SKM-1 (cell line): ENCODE results near the gene NEDD4.
"Not testable (repeated sequence)": the region's sequence is repeated elsewhere in the genome, so short reads cannot be mapped to it uniquely, and the experiment has no call there.

Experiments used
- DNase-seq: peaks from one replicate; lab custom pipeline; 2025; ENCODE audit not compliant: unreplicated experiment; lab: John Stamatoyannopoulos, UW

The NEDD4 gene

GRCh38 chr15:55959744-55960447 is 33.5 kb downstream of the NEDD4 start:
- DNase-seq: no peak

GRCh38 chr15:55958349-55958748 is 35.1 kb downstream of the NEDD4 start:
- DNase-seq: no peak

DNA sequence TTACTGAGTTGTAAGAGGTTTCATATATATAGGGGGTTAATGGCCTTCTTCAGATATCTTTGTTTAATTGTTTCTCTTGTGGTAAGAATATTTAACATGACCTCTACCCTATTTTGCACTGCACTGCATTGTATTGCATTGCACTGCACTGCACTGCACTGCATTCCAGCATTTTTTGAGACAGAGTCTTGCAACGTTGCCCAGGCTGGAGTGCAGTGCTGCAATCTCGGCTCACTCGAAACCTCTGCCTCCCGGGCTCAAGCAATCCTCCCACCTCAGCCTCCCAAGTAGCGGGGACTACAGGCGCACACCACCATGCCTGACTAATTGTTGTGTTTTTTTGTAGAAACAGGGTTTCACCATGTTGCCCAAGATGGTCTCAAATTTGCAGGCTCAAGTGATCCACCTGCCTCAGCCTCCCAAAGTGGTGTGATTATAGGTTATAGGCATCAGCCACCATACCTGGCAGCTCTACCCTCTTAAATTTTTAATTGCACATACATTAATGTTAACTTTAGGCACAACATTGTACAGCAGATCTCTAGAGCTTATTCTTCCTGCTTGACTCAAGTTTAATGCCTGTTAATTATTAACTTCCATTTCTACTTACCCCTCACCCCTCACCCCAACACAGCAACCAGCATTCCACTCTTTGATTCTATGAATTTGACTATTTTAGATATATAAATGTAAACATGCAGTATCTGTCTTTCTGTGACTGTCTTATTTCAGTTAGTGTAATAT is 38.4 kb downstream of the NEDD4 start:
- DNase-seq: no peak

- not testable (repeated sequence) for DNase-seq
These were observed 40.7 kb downstream of the NEDD4 start for GRCh38 chr15:55952501-55953274.

DNA sequence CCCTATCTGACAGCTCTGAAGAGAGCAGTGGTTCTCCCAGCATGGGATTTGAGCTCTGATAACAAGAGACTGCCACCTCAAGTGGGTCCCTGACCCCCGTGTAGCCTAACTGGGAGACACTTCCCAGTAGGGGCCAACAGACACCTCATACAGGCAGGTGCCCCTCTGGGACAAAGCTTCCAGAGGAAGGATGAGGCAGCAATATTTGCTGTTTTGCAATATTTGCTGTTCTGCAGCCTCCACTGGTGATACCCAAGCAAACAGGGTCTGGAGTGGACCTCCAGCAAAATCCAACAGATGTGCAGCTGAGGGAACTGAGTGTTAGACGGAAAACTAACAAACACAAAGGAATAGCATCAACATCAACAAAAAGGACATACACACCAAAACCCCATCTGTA is 48.8 kb downstream of the NEDD4 start:
- DNase-seq: not testable (repeated sequence)

GRCh38 chr15:55942332-55942731 is 51.1 kb downstream of the NEDD4 start:
- peak; percentile 89 for DNase-seq

DNA sequence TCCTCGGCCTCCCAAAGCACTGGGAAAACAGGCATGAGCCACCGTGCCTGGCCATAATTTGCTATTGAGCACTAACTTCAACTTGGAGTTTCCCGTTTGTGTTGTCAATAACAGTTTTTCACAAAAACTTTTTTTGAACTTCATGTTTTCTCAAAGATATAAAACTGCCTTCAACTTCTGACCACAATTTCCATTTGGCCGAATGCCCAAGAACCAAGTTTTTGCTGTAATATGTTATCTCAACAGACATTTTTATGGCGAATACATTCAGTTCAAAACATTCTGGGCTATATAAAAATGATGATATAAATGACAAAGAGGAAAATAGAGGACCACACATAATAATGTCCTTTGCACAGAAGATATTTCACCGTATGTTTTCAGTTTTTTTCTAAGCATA is 56.4 kb downstream of the NEDD4 start:
- no peak for DNase-seq

DNA sequence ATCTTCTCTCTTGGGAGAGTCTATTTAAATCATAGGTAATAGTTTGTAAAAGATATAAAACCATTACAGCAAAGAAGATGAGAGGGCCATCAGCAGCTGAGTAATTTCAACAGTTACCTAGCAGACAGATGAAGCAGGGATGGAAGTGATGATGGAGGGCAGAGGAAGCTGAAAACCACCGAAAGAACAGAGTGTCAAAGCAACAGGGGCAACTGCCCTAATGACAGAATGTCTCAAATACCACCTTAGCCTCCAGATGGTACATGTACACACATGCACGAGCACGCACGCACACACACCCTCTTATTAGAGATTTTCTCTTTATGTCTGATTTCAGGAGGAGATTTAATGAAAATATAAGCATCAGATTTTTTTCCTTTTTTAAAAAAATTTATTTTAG is 64.5 kb downstream of the NEDD4 start:
- no peak for DNase-seq

- DNase-seq: no peak
These were observed 71.7 kb downstream of the NEDD4 start for GRCh38 chr15:55921744-55922143.

DNA sequence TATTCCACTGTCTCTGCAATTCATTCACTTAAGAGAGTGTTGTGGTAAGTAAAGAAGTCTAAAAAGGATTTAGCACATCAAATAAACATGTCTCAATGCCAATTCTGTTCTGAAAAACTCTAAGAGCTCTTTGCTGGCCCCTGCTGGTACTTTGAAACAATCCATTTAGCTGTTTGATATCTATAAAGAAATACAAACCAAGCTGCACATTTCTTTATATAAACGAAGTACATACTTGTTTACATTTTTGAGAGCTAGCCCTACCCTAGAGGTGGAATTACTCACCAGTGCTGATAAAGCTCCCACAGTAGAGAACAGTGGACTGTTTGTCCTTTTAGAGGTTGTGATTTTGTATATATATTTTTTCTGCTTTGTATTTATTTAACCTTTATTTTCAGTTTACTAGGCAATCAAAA is 75.5 kb downstream of the NEDD4 start:
- no peak for DNase-seq

DNA sequence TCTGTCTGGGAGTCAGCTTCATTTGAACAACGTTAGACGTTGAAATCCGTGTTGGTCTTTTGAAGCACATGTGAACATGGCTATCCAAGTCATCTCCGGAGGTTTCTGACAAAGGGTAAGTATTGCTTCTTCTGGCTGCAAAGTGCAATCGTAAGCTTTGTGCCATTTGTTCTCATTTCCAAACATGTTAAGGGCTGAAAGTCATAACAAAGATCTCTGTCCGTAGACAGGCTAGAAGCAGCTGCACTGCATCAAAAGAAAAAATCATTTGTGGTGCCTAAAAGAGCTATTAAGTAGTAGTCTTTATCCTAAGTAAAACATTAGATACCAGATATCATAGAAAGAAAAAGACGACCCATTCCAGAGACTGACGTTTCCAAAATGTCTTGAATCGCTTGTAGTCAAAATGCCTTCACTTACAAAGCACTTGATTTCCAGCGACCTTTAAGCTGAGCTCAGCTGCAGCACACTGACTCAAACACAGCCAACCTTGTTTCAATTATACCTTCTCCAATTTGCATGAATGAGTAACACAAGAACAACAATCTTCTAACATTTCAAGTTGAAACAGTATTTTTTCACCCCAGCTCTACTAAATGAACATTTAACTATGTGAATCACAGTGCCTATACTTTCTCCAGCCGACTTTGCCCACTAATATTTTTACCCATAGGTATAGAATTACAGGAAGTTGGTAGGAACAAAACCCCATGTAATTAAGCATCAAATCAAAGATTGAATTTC is 76.6 kb downstream of the NEDD4 start:
- no peak for DNase-seq

GRCh38 chr15:55915876-55916567 is 77.4 kb downstream of the NEDD4 start:
- no peak for DNase-seq

DNA sequence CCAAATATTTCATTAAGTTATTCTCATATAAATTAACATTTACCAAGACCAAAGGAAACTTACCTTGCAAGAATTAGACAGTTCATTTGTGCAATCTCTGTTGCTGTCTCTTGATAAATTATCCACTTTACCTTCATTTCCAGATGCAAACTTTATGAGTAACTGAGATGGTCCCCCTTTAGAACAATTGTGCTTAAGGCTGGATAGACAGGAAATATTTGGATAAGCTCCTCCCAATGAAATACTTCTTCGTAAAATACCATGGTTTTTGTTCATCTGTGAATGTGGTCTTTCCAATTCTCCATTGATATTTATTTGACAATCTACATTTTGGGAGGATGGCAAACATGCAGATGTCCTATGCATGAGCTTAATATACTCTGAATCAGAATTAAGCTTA is 78.2 kb downstream of the NEDD4 start:
- no peak for DNase-seq

- DNase-seq: no peak
These were observed 79.0 kb downstream of the NEDD4 start for GRCh38 chr15:55914446-55914845.

- DNase-seq: no peak
These were observed 80.4 kb downstream of the NEDD4 start for GRCh38 chr15:55912982-55913381.

DNA sequence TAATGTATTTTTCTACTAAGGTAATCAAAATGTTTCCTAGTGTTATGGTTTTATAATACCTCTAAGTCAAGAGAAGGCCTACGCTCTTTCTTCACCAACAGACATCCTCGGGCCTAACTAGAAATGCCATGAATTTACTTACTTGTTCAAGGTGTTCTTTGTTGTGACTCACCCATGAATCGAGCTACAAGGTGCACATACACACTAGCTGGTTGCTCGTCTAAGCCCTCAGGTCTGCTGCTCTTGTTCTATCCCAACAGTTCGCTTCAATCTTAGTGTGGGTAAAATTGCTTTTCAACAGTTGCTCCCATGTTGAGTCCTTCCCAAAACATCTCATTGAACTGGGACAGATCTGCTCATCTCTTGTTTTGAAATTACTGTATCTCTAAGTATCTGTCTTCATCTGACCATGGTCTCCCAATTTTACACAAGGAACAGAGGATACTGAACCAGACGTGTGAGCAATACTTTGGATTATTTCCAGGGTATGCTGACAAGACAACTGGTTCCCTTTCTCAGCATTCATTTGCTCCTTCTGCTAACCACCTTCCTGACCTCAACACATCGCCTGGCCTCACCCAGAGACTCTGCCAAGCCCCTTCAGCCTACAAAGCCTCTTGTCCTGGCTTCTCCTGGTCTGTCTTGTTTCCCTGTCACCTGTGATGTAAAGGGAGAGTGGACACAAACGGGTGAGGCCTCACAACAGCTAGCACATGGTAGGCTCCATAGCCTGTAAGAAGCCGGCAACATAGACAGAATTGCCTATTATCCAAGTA is 84.2 kb downstream of the NEDD4 start:
- no peak for DNase-seq

DNA sequence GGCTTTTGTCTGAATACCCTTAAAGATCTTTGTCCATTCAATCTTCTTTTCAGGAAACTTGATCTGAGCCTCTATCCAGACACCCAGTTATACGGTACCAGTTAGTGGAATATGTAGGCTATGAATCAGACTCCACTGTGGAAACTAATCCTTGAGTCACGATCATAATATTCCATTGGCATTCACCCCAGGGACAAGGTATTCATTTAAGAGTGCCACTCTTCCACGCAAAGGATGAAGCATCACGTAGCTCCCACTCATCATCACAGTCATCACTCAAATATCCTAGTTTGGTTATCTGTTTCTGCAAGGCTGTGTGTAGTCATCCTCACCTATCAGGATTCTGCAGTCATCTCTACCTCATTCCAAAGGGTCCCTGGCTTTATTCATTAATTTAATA is 85.6 kb downstream of the NEDD4 start:
- DNase-seq: no peak

DNA sequence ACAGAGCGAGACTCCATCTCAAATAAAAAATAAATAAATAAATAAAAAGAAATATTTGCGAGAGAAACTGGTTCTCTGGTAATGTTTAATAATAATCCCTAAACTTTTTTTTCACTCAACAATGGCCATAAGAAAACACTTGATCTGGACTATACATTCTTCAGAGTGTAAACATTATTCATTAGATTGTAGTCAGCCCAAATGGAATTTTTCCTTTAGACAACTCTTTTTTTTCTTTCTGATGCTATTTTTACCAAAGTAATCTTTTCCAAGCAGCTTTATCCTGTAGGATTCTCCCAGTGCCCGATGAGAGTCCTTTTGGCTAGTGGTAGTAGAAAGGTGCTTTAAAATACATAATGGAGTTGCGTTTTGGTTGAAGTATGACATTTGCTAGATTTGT is 90.4 kb downstream of the NEDD4 start:
- DNase-seq: no peak

- no peak for DNase-seq
These were observed 93.4 kb downstream of the NEDD4 start for GRCh38 chr15:55900019-55900418.

- DNase-seq: no peak
These were observed 93.9 kb downstream of the NEDD4 start for GRCh38 chr15:55899537-55899936.
